B cell (primary cell): ENCODE measurements around the gene AURKA. TPM values are rescaled to one million over a fixed set of nuclear protein-coding genes. Genes with fewer than 3 reads are reported as not detected.

ENCODE experiments used
- ATAC-seq: fragments of 200-7000 bp; cut with Tn5 transposase; one replicate; pipeline ENCODE4 v1.10.0; 2021; ENCODE audit warnings: low read depth, mild to moderate bottlenecking, moderate number of reproducible peaks, moderate library complexity
- CTCF ChIA-PET: fragments of 350-600 bp; sonication (Branson Sonifier 250); formaldehyde crosslinking; loops from one replicate; lab custom pipeline; 2021; ENCODE audit warnings: antibody characterized with exemption, inconsistent platforms; lab: Charles Lee
- POLR2A ChIA-PET: fragments of 350-600 bp; sonication (Branson Sonifier 250); formaldehyde crosslinking; loops from one replicate; lab custom pipeline; 2021; ENCODE audit warnings: antibody characterized with exemption; lab: Charles Lee
- DNase-seq: peaks from one replicate; pipeline ENCODE4 v3.0.0; 2013
- H2AFZ ChIP-seq: 2 replicates; pipeline ENCODE4 v1.6.1; 2012; ENCODE audit warnings: mild to moderate bottlenecking, low read depth, low read length; ENCODE audit not compliant: insufficient read depth, poor library complexity, severe bottlenecking
- H3K27ac ChIP-seq, 2 donors: 1 replicate in 1 of 2; 2 replicates in 1 of 2; pipeline ENCODE4 v1.5.1; 2012 to 2013; ENCODE audit warnings: low read length in 2 of 2, mild to moderate bottlenecking in 2 of 2, moderate library complexity in 1 of 2
- H3K27me3 ChIP-seq, 4 experiments: fragments of 200-600 bp in 1 of 4; sonication (generic) in 1 of 4; replicated peaks in 1 of 4; 1 replicate in 2 of 4; 2 replicates in 2 of 4; pipeline versions ENCODE4 v1.6.1 to v1.7.0; 2013 to 2016; ENCODE audit warnings: low read length in 3 of 4, mild to moderate bottlenecking in 2 of 4, mixed read lengths in 1 of 4, moderate library complexity in 1 of 4; ENCODE audit not compliant: insufficient read depth in 4 of 4, control insufficient read depth in 3 of 4; ENCODE audit errors: control extremely low read depth in 1 of 4
- H3K36me3 ChIP-seq, 2 experiments: replicated peaks in 1 of 2; 1 replicate in 1 of 2; 2 replicates in 1 of 2; pipeline versions ENCODE4 v1.6.1 to v1.7.1; 2013; ENCODE audit warnings: low read length in 1 of 2; ENCODE audit not compliant: insufficient read depth in 2 of 2, control insufficient read depth in 1 of 2; ENCODE audit errors: control extremely low read depth in 1 of 2, extremely low read depth in 1 of 2
- H3K4me1 ChIP-seq, 2 donors: fragments of 200-600 bp in 1 of 2; sonication (generic) in 1 of 2; 1 replicate in 1 of 2; 2 replicates in 1 of 2; pipeline versions ENCODE4 v1.5.1 to v1.6.1; 2013 to 2017; ENCODE audit warnings: low read length in 2 of 2; ENCODE audit not compliant: control insufficient read depth in 2 of 2, insufficient read depth in 2 of 2
- H3K4me2 ChIP-seq: replicated peaks from 2 replicates; pipeline ENCODE3; 2012; ENCODE audit warnings: mild to moderate bottlenecking, low read depth, low read length; ENCODE audit not compliant: poor library complexity, severe bottlenecking
- H3K4me3 ChIP-seq, 5 experiments: fragments of 200-600 bp in 1 of 5; sonication (generic) in 1 of 5; 1 replicate in 3 of 5; 2 replicates in 2 of 5; pipeline versions ENCODE4 v1.5.1 to v1.7.0; 2011 to 2016; ENCODE audit warnings: low read length in 4 of 5, mild to moderate bottlenecking in 4 of 5, low read depth in 2 of 5, control low read depth in 1 of 5, moderate library complexity in 1 of 5; ENCODE audit not compliant: insufficient read depth in 1 of 5; ENCODE audit errors: control extremely low read depth in 1 of 5, extremely low read depth in 1 of 5
- H3K79me2 ChIP-seq: fragments of 200-600 bp; sonication (generic); one replicate; pipeline ENCODE4 v1.6.0; 2016; ENCODE audit warnings: low read length; ENCODE audit not compliant: control insufficient read depth, insufficient read depth
- H3K9ac ChIP-seq: fragments of 200-600 bp; sonication (generic); 2 replicates; pipeline ENCODE4 v1.6.1; 2017; ENCODE audit warnings: mild to moderate bottlenecking, low read length, moderate library complexity
- H3K9me3 ChIP-seq, 3 donors: one replicate each; pipeline versions ENCODE4 v1.6.1 to v1.7.1; 2013; ENCODE audit warnings: low read length in 2 of 3; ENCODE audit not compliant: control insufficient read depth in 2 of 3, insufficient read depth in 1 of 3; ENCODE audit errors: control extremely low read depth in 1 of 3
- H4K20me1 ChIP-seq: 2 replicates; pipeline ENCODE4 v1.6.0; 2012; ENCODE audit warnings: mild to moderate bottlenecking, low read length; ENCODE audit not compliant: insufficient read depth, control insufficient read depth, poor library complexity, severe bottlenecking
- H3K27ac Mint-ChIP-seq: one replicate; pipeline ENCODE4 v1.8.0; 2021; ENCODE audit warnings: mixed read lengths
- H3K27me3 Mint-ChIP-seq: one replicate; pipeline ENCODE4 v1.8.0; 2021; ENCODE audit warnings: mixed read lengths
- H3K4me1 Mint-ChIP-seq: one replicate; pipeline ENCODE4 v1.8.0; 2021; ENCODE audit warnings: mixed read lengths
- H3K4me3 Mint-ChIP-seq: one replicate; pipeline ENCODE4 v1.8.0; 2021; ENCODE audit warnings: mixed read lengths
- H3K9me3 Mint-ChIP-seq: one replicate; pipeline ENCODE4 v1.8.0; 2022; ENCODE audit warnings: mixed read lengths; ENCODE audit not compliant: insufficient read depth
- EZH2 ChIP-seq: IDR thresholded peaks from 2 replicates; pipeline ENCODE4 v1.6.1; 2012; ENCODE audit warnings: borderline replicate concordance, low read depth, mild to moderate bottlenecking, moderate library complexity, low read length; ENCODE audit not compliant: insufficient read depth, poor library complexity, severe bottlenecking
- WGBS: methylation state at CpG from one replicate; pipeline ENCODE4 v1.1.5; 2013; ENCODE audit warnings: missing lambda C conversion rate; ENCODE audit not compliant: insufficient coverage; 5-methylcytosine and 5-hydroxymethylcytosine counted together
- intact Hi-C: fragments of 100-400 bp; cut with micrococcal nuclease; formaldehyde crosslinking; loops from one replicate; pipeline ENCODE4 v1.10.0; 2022
- polyA plus RNA-seq: library from polyadenylated mRNA; depleted of rRNA; stranded (reverse); fragments of >200 nt; gene quantifications from 2 replicates; pipeline ENCODE4 v1.2.3, GENCODE V29; 2012
- total RNA-seq, 2 donors: library from RNA; stranded (reverse); fragments of 120-200 nt in 1 of 2; gene quantifications; 1 replicate in 1 of 2; 2 replicates in 1 of 2; pipeline versions ENCODE4 v1.2.3 to v1.2.4, GENCODE V29; 2013 to 2022
- TF ChIP-seq, protein P1 (sequence below): fragments of 200-600 bp; IDR thresholded peaks from one replicate; pipeline ENCODE4 v1.8.0; 2022; ENCODE audit warnings: antibody characterized with exemption, mild to moderate bottlenecking

Gene AURKA
- total and polyA plus RNA-seq, 2 donors (not counting 1 experiment from before 2014, with no cell fraction given) = 0.86 to 3.9 TPM

DNA sequence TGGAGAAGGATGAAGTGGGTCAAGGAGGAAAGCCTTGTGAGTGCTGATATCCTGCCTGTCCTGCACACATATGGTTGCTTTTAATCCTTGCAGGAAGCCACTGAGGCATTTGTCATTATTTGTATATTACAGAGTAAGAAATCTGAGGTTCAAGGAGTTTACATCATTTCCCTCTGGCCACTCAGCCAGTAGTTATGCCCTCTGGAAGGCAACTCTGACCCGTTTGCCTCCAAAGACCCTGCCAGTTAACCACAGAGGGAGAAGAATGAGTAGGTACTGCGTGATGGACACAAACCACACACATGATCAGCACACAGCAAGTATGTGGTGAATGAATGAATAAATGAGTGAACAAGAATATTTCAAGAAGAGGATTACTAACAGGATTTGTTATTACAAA, 41.2 kb downstream of the AURKA start:
- no peaks in the 10 kb centered on the region for H3K4me1 ChIP-seq
- no peak overlapping the region for H3K4me2 ChIP-seq
- CTCF ChIA-PET = no interaction called here
- no peaks in the 10 kb centered on the region for H4K20me1 ChIP-seq
- H2AFZ ChIP-seq = no peak overlapping the region
- H3K27me3 ChIP-seq = peaks cover 0 to 12% (median 7%) of the 10 kb centered on the region in 4 experiments
- H3K79me2 ChIP-seq = no peaks in the 10 kb centered on the region
- no peak for DNase-seq
- H3K4me3 ChIP-seq = no peak overlapping the region
- H3K9me3 ChIP-seq = no peaks in the 10 kb centered on the region
- no peaks in the 10 kb centered on the region for H3K9me3 Mint-ChIP-seq
- TF ChIP-seq, protein P1, sequence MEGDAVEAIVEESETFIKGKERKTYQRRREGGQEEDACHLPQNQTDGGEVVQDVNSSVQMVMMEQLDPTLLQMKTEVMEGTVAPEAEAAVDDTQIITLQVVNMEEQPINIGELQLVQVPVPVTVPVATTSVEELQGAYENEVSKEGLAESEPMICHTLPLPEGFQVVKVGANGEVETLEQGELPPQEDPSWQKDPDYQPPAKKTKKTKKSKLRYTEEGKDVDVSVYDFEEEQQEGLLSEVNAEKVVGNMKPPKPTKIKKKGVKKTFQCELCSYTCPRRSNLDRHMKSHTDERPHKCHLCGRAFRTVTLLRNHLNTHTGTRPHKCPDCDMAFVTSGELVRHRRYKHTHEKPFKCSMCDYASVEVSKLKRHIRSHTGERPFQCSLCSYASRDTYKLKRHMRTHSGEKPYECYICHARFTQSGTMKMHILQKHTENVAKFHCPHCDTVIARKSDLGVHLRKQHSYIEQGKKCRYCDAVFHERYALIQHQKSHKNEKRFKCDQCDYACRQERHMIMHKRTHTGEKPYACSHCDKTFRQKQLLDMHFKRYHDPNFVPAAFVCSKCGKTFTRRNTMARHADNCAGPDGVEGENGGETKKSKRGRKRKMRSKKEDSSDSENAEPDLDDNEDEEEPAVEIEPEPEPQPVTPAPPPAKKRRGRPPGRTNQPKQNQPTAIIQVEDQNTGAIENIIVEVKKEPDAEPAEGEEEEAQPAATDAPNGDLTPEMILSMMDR = no peak
- TF ChIP-seq EZH2 = no peak
- no peak overlapping the region for H3K4me3 Mint-ChIP-seq
- H3K4me1 Mint-ChIP-seq = no peaks in the 10 kb centered on the region
- H3K27ac Mint-ChIP-seq = no peak overlapping the region
- POLR2A ChIA-PET = no interaction called here
- H3K9ac ChIP-seq = no peak overlapping the region
- WGBS = no CpG with 5 or more reads among the region's 2 CpGs
- H3K27ac ChIP-seq = no peak overlapping the region
- intact Hi-C loops = no loop called here
- H3K27me3 Mint-ChIP-seq = peaks cover 45% of the 10 kb centered on the region
- H3K36me3 ChIP-seq = no peaks in the 10 kb centered on the region
- ATAC-seq = no peak

GRCh38 chr20:56348746-56349145, 43.3 kb downstream of the AURKA start:
- H3K79me2 ChIP-seq = no peaks in the 10 kb centered on the region
- no peaks in the 10 kb centered on the region for H3K36me3 ChIP-seq
- CTCF ChIA-PET = no interaction called here
- no peak for TF ChIP-seq EZH2
- TF ChIP-seq, protein P1 = no peak
- ATAC-seq (no peak), DNase-seq (no peak)
- no peaks in the 10 kb centered on the region for H3K4me1 ChIP-seq
- 6% methylated on average over 2 of the region's 3 CpGs for WGBS
- Mint-ChIP-seq H3K27ac (no peak overlapping the region), H3K9me3 (no peaks in the 10 kb centered on the region), H3K27me3 (peaks cover 63% of the 10 kb centered on the region), H3K4me1 (no peaks in the 10 kb centered on the region), H3K4me3 (no peak overlapping the region)
- peaks cover 0 to 26% (median 10%) of the 10 kb centered on the region in 4 experiments for H3K27me3 ChIP-seq
- H3K4me3 ChIP-seq = no peak overlapping the region
- no peaks in the 10 kb centered on the region for H4K20me1 ChIP-seq
- H3K9me3 ChIP-seq = no peaks in the 10 kb centered on the region
- intact Hi-C loops = no loop called here
- H3K4me2 ChIP-seq = no peak overlapping the region
- POLR2A ChIA-PET = no interaction called here
- no peak overlapping the region for H3K9ac ChIP-seq
- H3K27ac ChIP-seq = no peak overlapping the region
- H2AFZ ChIP-seq = no peak overlapping the region
